Common myeloid progenitor, CD34-positive (primary cell): ENCODE results near the gene GNAZ.

Experiments used
- CTCF ChIA-PET: fragments of 350-600 bp; sonication (Branson Sonifier 250); formaldehyde crosslinking; loops from one replicate; lab custom pipeline; 2021; ENCODE audit warnings: antibody characterized with exemption; lab: Charles Lee
- POLR2A ChIA-PET: fragments of 350-600 bp; sonication (Branson Sonifier 250); formaldehyde crosslinking; loops from one replicate; lab custom pipeline; 2021; ENCODE audit warnings: antibody characterized with exemption; lab: Charles Lee
- DNase-seq, 3 donors: peaks; one replicate each; pipeline versions ENCODE4 v3.0.0 to v3.0.0-alpha.2; 2013
- H3K27ac ChIP-seq, 2 experiments: 1 replicate in 1 of 2; 2 replicates in 1 of 2; pipeline ENCODE4 v1.7.0; 2013; ENCODE audit warnings: inconsistent platforms in 2 of 2, low read length in 2 of 2, mild to moderate bottlenecking in 2 of 2, low read depth in 1 of 2, moderate library complexity in 1 of 2; ENCODE audit not compliant: severe bottlenecking in 2 of 2, insufficient read depth in 1 of 2, poor library complexity in 1 of 2
- H3K27me3 ChIP-seq, 5 experiments: replicated peaks in 2 of 5; 1 replicate in 3 of 5; 2 replicates in 2 of 5; pipeline versions ENCODE4 v1.6.1 to v1.7.0; 2013; ENCODE audit warnings: low read length in 4 of 5, mild to moderate bottlenecking in 2 of 5, moderate library complexity in 2 of 5, inconsistent platforms in 1 of 5; ENCODE audit not compliant: insufficient read depth in 5 of 5, control insufficient read depth in 4 of 5
- H3K36me3 ChIP-seq, 4 experiments: 1 replicate in 2 of 4; 2 replicates in 2 of 4; pipeline versions ENCODE4 v1.6.1 to v1.7.0; 2013; ENCODE audit warnings: low read length in 3 of 4, control low read depth in 1 of 4, mild to moderate bottlenecking in 1 of 4; ENCODE audit not compliant: control insufficient read depth in 4 of 4, insufficient read depth in 4 of 4
- H3K4me1 ChIP-seq, 4 experiments: 1 replicate in 3 of 4; 2 replicates in 1 of 4; pipeline versions ENCODE4 v1.6.1 to v1.7.1; 2013; ENCODE audit warnings: low read length in 3 of 4, mild to moderate bottlenecking in 3 of 4, control low read depth in 1 of 4, inconsistent platforms in 1 of 4, moderate library complexity in 1 of 4; ENCODE audit not compliant: control insufficient read depth in 4 of 4, insufficient read depth in 4 of 4; ENCODE audit errors: control extremely low read depth in 1 of 4
- H3K4me3 ChIP-seq, 7 experiments: 1 replicate in 4 of 7; 2 replicates in 3 of 7; pipeline versions ENCODE4 v1.5.1 to v1.7.0; 2013; ENCODE audit warnings: mild to moderate bottlenecking in 7 of 7, low read length in 6 of 7, moderate library complexity in 6 of 7, inconsistent platforms in 2 of 7, low read depth in 2 of 7, control low read depth in 1 of 7; ENCODE audit not compliant: insufficient read depth in 4 of 7, control insufficient read depth in 1 of 7; ENCODE audit errors: extremely low read depth in 1 of 7
- H3K9me3 ChIP-seq, 5 experiments: 1 replicate in 4 of 5; 2 replicates in 1 of 5; pipeline versions ENCODE4 v1.6.1 to v1.7.1; 2013; ENCODE audit warnings: low read length in 4 of 5, mild to moderate bottlenecking in 2 of 5, inconsistent platforms in 1 of 5, low read depth in 1 of 5, moderate library complexity in 1 of 5; ENCODE audit not compliant: control insufficient read depth in 4 of 5, insufficient read depth in 2 of 5; ENCODE audit errors: control extremely low read depth in 1 of 5
- WGBS: methylation state at CpG from one replicate; pipeline ENCODE4 v1.1.5; 2013; ENCODE audit not compliant: insufficient coverage; 5-methylcytosine and 5-hydroxymethylcytosine counted together

The GNAZ gene

DNA sequence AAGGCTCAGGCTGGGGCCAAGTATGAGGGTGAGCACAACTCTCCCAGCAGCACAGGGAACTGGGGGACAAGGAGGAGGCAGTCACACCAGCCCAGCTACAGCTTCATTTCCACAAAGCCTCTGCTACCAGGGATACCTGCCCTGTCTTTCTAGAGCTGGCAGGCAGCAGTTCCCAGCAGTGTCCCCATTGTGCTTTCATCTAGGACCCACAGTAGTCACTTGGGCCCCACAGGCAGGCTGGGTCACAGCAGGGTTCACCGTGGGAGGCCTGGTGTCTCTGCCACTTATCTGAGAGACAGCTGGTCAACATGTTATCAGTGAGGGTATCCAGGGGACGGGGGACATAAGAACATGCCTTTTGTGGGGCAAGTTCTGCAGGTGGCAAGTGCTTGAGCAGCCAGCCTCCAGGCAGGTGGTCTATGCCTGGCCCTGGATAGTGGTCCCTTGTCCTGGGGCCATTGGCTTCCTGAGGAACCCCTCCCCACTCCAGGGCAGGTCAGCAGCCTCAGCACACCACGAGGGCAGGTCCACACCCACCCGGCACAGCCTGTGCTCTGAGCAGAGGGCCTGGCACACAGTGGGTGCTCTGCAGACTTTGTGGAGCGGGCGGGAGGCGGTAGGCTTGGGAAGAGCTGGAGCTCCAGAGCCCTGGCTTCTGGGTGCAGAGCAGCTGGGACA is 29.9 kb downstream of the GNAZ start:
- 92% methylated on average over 7 of the region's 7 CpGs for WGBS
- CTCF ChIA-PET: interaction anchor here (1.7 to 2.2 kb wide), 2 partner anchors 14 to 140 kb away, joined by 3 to 6 read pairs; no protein-coding TSS in a partner anchor
- DNase-seq: no peak
- POLR2A ChIA-PET: no interaction called here
- H3K36me3 ChIP-seq: no peaks in the 10 kb centered on the region
- H3K9me3 ChIP-seq: no peaks in the 10 kb centered on the region
- no peaks in the 10 kb centered on the region for H3K27me3 ChIP-seq
- peaks cover 0 to 5% (median 0%) of the 10 kb centered on the region in 4 experiments for H3K4me1 ChIP-seq
- H3K4me3 ChIP-seq: no peak overlapping the region
- H3K27ac ChIP-seq: no peak overlapping the region

DNA sequence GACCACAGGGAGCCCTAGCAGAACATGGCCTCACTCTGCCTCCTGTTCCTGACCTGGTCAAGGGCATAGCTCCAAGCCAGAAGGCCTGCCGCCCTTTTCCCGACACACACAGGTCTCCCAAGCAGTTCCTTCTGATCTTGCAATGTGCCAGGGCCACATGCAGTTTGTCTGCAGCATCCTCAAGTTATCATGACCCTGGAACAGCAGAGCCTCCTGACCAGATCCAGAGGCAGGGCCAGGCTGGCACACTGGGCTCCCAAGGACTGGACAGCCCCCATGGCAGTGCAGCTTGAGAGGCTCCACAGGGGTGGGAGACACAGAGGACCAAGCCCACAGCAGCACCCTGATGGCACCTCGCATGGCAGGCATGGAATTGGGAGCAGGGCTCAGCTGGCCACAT is 31.2 kb downstream of the GNAZ start:
- POLR2A ChIA-PET: no interaction called here
- Histone ChIP-seq H3K9me3 (no peaks in the 10 kb centered on the region), H3K36me3 (no peaks in the 10 kb centered on the region), H3K4me3 (no peak overlapping the region), H3K27ac (no peak overlapping the region), H3K4me1 (peaks cover 0 to 5% (median 0%) of the 10 kb centered on the region in 4 experiments), H3K27me3 (no peaks in the 10 kb centered on the region)
- no peak for DNase-seq
- WGBS: 80% methylated on average over 3 of the region's 3 CpGs
- CTCF ChIA-PET: interaction anchor here (2.2 kb wide), 1 partner anchor 142 kb away, joined by 6 read pairs; no protein-coding TSS in a partner anchor

DNA sequence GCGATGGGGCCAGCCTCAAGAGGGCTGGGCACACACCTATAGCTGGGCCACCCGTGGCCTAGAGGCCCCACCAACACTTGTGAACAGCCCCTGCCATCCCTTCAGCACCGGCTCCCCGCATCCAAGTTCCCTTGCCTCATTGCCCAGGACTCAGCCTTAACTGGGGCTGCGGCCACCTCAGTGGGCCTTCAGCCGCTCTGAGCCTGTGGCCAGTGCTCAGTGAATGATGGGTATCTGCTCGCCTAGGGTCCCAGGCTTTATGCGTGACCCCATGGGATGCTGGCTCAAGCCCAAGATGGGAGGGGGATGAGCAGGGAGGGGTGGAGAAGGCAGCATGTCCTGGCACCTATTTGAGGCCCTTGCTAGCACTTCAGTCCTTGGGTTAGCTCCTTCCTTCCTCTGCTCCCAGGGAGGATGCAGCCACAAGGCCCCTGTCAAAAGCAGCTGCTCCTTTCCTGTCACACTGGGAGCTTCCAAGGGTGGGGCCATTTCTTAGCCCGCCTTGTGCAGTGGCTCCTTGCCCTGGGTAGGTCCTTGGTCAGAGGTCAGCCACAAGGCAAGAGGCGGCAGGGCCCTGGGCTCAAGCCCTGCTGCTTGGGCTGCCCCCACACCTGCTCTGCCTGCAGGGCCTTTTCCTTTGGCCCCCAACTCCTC is 31.8 kb downstream of the GNAZ start:
- Histone ChIP-seq H3K4me3 (no peak overlapping the region), H3K27ac (no peak overlapping the region), H3K4me1 (peaks cover 0 to 5% (median 0%) of the 10 kb centered on the region in 4 experiments), H3K9me3 (no peaks in the 10 kb centered on the region), H3K27me3 (no peaks in the 10 kb centered on the region), H3K36me3 (no peaks in the 10 kb centered on the region)
- ChIA-PET POLR2A (no interaction called here), CTCF (interaction anchor here (1.0 to 2.2 kb wide), 2 partner anchors 13 to 142 kb away, joined by 3 to 6 read pairs; no protein-coding TSS in a partner anchor)
- DNase-seq: no peak
- 95% methylated on average over 8 of the region's 10 CpGs for WGBS

DNA sequence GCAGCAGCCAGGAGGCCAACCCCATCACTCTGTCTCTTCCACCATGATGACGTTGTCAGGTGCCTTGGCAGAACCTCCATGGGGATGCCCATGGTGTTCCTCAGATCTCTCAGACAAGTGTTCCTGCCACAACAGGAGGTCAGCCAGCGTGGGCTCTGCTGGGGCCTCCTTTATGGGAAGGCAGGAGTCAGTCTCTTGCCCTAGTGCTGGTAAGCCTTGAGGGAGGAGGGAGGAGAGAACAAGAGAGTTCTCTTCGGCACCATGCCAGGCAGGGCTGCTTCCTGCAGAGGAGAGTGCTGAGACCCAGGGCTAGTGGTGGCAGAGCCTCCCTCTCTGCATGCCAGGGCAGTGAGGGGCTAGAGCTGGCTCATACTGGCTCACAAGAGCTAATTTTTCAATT is 32.5 kb downstream of the GNAZ start:
- Histone ChIP-seq H3K27me3 (no peaks in the 10 kb centered on the region), H3K4me1 (peaks cover 0 to 5% (median 0%) of the 10 kb centered on the region in 4 experiments), H3K4me3 (no peak overlapping the region), H3K9me3 (no peaks in the 10 kb centered on the region), H3K27ac (no peak overlapping the region), H3K36me3 (no peaks in the 10 kb centered on the region)
- ChIA-PET POLR2A (no interaction called here), CTCF (interaction anchor here (1.0 kb wide), 1 partner anchor 12 kb away, joined by 3 read pairs; no protein-coding TSS in a partner anchor)
- DNase-seq: peak in 2 of 3 donors; percentile 6 to 19
- WGBS: 87% methylated on average over 3 of the region's 3 CpGs

DNA sequence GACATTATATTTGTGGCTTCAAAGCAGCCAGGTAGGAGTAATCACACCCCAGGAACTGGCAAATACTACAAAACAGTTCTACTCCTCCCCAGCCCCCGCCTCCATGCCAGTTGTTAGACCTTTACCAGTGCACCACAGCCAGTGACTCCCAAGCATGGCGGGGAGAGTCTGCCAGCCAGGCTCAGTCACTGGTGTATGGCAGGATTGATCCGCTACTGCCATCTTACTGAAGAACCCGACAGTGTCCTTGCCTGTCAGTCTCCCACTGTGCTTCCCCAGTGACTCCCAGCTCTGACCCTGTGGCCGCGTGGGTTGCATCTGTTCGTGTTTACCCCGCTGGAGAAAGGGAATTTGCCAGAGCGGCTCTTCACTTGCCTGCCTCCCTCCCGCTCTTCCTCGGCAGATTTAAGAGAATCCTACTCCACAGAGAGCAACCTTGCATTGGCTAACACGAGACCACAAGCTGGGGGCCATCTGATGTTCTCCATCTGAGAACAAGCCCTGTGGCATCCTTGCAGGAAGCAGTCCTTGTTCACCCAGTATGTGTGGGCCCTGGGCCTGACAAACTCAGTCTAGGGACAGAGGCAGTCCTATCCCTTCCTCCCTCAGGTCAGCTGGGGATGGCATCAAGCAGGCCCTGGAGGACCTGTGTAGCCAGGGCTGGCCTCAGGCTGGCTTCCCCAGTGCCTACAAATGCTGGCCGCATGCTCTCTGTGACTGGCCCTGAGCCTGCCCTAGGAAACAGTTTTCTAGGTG is 33.1 kb downstream of the GNAZ start:
- Histone ChIP-seq H3K36me3 (no peaks in the 10 kb centered on the region), H3K27ac (no peak overlapping the region), H3K4me3 (no peak overlapping the region), H3K9me3 (no peaks in the 10 kb centered on the region), H3K4me1 (peaks cover 0 to 5% (median 0%) of the 10 kb centered on the region in 4 experiments), H3K27me3 (no peaks in the 10 kb centered on the region)
- POLR2A ChIA-PET: no interaction called here
- CTCF ChIA-PET: interaction anchor here (1.0 to 2.0 kb wide), 3 partner anchors 12 to 143 kb away, joined by 3 to 7 read pairs (median 4); no protein-coding TSS in a partner anchor
- WGBS: 90% methylated on average over 12 of the region's 13 CpGs
- DNase-seq: no peak

DNA sequence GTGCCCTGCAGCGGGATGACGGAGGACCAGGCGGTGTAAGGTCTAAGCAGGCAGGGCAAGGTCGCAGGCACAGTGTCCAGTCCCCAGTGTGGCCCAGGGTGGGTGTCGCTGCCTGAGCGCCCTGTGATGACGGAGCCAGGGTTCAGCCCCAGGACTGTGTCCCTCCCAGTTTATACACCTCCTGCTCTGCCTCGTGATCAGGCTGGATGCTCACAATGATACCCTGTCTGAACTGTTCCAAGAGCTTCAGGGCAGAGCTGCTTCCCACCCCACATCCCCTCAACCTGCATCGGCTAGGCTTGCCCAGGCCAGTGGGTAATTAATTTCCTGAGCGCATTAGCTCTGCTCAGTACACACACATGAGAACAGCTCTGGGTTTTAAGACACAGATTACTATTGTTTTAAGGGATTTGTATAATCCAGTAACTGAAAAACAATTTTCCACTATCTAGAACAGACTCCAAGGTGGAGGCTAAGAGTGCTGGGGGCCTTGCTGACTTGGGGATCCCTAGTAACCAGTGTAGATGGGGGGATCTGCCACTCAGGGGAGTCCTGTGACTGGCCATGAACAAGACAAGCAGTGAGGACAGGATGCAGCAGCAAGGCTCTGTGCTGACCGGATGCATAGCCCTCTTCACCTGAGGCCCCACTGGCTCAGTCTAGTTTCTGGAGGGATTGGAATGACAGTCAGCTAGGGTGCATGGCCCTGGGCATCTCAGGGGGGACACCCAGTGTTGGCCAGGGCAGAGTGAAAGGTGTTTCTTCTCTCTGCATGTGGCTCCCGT is 34.1 kb downstream of the GNAZ start:
- DNase-seq: no peak
- 93% methylated on average over 10 of the region's 12 CpGs for WGBS
- Histone ChIP-seq H3K4me3 (no peak overlapping the region), H3K36me3 (no peaks in the 10 kb centered on the region), H3K27me3 (no peaks in the 10 kb centered on the region), H3K9me3 (no peaks in the 10 kb centered on the region), H3K4me1 (peaks cover 0 to 5% (median 0%) of the 10 kb centered on the region in 4 experiments), H3K27ac (no peak overlapping the region)
- CTCF ChIA-PET: interaction anchor here (1.0 to 2.0 kb wide), 3 partner anchors 19 to 144 kb away, joined by 3 to 7 read pairs (median 4); no protein-coding TSS in a partner anchor
- POLR2A ChIA-PET: no interaction called here
